COLO668 (cell line): Measurements from ENCODE around the gene TTLL10.

ENCODE experiments used
- DNase-seq: peaks from one replicate; lab custom pipeline; 2025; ENCODE audit not compliant: unreplicated experiment; lab: John Stamatoyannopoulos, UW

The TTLL10 gene

GRCh38 chr1:1203561-1204424 lies 30.1 kb downstream of the TTLL10 start:
- DNase-seq = no peak

DNA sequence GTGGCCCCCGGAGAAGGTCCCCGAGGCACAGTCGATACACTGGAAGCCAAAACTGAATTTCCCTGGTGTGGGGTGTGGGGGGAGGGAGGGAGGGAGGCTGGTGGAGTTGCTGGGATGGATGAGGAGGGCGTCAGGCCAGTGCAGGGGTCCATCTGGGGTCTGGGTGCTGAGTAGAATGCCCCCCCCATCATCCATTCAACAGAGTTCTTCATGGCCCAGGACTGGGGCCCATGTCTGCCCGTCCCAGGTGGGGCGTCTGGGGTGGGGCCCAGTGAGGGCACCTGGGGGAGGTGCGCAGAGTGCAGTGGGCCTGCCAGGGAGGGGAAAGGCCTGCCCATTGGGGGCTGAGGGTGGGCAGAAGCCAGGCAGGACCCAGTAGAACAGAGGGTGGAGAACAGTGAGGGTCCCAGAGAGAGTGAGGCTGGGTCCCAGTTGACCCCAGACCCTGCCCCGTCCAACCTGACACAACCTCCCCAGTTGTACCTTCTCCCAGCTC lies 30.8 kb downstream of the TTLL10 start:
- no peak for DNase-seq

DNA sequence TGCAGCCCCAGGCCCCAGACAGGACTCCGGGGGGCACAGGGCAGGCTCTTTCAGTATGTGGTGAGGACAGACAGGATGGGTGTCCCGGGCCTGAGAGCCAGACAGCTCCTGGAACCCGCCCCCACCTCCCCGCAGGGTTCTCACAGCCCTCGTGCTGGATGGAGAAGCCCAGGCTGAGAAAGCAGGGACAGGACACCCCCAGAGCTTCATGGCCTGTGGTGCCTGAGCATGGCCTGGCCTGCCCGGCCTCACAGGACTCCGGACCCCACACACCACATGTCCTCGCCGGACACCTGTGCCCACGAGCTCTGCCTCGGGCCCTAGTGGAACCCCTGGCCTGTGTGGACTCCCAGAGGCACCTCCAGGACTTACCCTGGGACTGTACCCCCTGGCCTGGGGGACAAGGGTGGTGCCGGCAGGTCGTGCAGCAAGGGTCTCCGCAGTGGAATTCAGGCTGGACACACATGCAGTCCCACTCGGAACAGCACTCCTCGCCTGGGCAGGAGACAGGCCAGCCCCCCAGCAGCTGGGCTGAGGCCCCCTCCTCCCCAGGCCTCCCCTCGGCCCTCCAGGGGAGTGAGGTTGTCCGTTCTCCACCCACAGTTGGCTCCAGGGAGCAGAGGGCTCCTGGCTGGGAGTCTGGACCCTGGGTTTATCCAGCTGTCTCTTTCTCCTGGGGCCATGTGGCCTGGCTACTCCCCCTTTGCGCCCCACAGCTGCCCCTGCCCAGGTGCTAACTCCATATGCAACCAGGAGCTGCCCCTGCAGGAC lies 31.5 kb downstream of the TTLL10 start:
- DNase-seq = no peak

GRCh38 chr1:1205769-1206375 lies 32.2 kb downstream of the TTLL10 start:
- DNase-seq = no peak

DNA sequence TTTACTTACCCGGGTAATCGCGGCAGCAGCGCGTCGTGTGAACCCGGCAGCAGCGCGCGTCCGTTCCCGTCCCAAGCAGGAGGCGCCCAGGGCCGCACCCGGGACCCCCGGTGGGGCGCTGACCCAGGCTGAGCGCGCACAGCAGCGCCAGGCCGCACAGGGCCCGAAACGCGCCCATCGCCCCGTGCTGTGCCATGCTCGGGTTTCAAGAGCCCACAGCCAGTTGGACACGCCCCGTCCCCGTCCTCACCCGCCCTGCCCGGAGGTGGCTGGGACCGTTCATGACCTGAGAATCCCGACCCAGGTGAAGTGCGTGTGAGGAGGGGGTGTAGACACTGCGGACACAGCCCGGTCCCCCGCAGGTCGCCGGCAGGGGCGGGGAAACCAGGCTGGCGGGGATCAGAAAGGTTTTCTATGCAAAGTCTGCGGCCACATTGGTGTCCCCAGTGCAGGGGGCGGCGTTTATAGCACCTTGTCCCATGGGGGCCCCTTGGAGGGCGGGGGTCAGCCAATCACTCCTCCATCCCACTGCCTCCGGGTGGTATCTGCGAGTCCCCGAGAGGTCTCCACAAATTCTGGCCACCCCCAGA lies 32.8 kb downstream of the TTLL10 start, which contains the start of gene TNFRSF18:
TNFRSF18 (minus strand) TSS at position 217 of the 590 bp plus-strand sequence; CDS start at position 196, 21 bp downstream.
- DNase-seq = peak; percentile 74

DNA sequence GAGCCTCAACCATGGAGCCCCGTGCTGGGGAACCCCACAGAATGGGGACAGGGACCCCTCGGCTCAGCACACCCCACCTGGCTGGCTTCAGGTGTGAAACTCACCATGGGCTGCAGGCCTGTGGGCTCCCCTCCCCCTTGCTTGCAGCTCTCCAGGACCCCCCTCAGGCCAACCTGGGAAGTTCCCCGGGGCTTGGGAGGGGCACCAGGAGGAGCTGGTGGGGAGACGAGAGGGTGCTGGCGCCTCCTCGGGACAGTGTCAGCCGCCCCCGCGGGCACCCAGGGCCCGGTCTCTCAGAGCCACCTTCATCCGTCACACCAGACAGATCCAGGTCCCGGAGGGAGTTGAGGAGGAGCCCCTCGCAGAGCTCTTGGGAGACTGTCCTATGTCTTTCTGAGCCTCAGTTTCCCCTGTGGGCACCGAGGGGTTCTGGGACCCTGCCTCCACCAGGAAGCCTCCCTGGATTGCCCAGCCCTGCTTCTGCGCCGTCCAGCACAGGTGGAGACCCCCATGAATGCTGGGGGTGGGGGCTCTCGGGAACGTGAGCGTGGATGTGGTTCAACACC lies 33.4 kb downstream of the TTLL10 start:
- DNase-seq = no peak

DNA sequence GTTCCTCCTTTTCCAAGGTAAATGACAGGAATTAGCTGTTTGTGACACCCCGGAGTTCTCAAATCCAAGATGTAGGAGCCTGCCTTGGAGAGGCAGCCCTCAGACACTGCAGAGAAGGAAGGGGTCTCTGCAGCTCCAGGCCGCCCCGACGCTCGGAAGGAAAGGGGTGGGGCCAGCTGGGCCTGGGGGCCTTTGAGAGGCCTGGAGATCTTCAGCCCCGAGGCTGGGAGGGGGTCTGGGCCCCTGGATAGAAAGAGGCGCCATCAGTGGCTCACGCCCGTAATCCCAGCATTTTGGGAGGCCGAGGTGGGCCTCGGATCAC lies 33.9 kb downstream of the TTLL10 start:
- no peak for DNase-seq

DNA sequence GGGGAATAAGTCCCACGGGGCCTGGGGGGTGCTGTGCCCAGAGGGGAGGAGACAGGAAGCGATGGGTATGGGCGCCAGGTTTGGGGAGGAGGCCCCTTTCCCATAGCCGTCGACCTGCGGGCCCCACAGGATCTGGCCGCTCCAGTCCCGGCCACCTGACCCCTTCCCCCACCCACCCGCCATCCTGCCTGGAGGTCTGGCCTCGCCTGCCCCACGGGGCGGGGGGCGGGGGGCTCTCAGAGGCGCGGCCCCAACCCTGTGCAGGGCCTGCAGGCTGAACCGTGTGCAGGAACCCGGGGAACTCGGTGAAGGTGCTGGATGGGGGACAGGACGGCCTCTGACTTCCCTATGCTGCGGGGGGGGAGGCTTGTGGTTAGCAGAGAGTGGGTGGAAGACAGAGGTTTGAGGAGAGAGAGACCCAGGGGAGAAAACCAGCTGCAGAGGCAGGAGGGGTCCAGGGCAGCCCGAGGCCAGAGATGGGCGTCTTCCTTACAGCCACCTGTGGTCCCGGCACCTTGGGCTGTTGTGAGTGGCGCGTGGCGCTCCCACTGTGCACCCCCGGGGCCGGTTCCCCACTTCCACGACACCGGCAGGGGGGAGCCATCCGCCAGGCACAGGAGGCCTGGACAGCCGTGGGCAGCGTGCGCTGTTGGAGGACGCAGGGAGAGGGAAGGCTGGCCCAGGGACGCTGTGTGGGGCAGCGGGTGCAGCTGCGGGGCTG lies 35.2 kb downstream of the TTLL10 start:
- no peak for DNase-seq

GRCh38 chr1:1210726-1211540 lies 37.3 kb downstream of the TTLL10 start:
- DNase-seq = no peak

DNA sequence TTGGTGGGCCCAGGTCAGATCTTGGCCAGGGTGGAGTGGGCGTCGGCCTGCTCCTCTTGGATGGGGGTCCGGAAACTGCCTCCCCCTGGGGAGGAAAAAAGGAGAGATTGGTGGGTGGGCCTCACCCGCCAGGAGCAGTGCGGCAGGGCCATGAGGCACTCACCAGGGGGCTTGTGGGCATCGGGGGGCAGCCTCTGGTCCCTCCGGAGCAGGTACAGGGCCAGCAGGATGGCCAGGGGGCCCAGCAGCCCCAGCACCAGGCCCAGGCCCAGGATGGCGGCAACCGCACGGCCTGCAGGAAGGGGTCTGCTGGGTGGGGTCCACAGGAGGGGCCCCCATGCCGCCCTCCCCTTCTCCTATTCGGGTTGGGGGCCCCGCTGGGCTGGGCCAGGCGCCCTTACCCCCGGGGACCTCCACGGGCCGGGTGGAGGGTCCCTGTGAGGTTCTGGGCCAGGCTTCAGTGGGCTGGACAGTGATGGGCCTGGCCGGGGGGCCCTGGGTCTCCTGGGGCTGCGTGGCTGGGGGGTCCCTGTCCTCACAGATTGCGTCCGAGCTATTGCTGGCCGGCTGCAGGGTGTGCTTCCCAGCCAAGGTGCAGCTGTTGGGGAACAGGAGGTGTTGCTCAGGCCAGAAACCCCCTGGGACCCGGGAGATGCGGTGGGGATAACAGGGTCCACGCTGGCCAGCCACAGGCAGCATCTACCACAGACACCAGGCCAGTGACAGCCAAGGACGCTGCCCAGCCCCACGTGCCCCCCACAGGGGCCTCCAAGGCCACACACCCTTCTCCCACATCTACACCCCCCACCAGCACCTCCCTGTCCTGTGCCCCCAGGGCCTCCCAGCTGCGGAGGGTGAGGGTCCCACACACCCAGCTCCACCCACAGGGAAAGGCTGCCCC lies 38.1 kb downstream of the TTLL10 start:
- DNase-seq = no peak

DNA sequence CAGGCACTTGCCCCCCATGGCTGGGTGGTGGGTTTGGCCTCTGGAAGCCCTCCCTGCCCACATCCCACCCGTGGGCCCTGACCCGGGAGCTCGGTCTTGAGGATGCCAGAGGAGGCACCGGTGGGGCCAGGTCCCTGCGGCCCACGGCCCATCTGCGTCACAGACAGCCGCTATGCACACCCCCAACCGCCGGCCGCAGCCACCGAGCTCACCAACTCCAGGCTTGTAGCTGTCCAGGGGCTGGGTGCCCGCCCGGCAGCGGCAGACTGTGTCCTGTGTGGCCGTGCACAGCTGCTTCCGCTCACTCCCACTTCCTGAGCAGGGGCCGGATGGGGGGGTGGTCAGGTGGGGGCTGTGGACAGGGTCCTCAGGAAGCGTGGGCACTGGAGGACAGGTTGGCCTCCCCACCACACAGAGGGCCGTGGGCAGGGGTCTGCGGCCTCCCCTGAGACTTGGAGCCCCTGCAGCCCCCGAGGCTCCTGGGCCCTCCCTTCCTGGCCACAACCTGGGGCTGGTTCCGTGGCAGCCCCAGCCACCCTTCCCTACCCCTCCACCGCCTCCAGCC lies 39.2 kb downstream of the TTLL10 start:
- no peak for DNase-seq

DNA sequence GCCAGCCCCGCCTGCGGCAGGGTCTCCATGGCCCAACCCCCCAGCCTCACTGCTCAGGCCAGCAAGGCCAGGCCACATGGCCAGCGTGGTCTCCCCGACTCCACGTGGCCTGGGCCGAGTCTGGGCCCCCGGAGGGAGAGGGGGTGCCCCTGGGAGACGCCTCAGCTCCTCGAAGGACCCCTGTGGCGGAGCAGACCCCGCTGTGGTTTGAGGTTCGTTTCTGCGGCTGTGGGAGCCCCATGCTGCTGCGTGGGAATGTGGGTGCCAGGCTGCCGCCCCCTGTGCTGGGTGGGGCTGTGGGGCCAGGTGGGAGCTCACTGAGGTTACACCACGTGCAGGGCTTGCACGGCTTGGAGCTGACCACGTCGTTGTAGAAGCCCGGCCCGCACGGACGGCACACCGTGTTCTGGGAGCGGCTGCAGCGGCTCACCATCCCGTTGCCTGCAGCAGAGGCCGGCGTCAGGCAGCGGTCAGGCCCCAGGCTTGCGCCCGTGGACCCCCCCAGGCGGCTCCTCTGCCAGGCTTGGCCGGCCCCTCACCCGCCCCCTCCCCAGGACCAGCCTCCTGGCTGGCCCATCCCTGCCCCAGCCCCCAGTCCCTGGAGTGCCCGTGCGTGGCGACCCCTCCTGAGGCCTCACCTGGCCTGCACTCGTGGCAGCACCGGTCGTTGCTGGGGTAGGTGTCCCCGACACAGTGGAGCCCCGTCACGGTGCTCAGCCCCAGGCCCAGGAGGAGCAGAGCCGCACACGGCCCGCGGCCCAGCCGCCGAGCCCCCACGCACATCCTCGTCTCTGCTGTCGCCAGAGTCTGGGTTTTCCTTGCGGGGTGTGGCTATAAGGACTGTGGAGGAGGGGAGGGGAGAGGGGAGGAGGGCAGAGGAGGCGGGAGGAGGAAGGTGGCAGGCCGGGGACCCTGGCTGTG lies 39.9 kb downstream of the TTLL10 start, which contains the start of gene TNFRSF4:
TNFRSF4 (minus strand) TSS at position 809 of the 921 bp plus-strand sequence; CDS start at position 783, 26 bp downstream.
- no peak for DNase-seq

GRCh38 chr1:1215080-1215676 lies 41.5 kb downstream of the TTLL10 start:
- DNase-seq = peak; percentile 72

- no peak for DNase-seq
These were observed 42.4 kb downstream of the TTLL10 start for GRCh38 chr1:1215881-1216605.

DNA sequence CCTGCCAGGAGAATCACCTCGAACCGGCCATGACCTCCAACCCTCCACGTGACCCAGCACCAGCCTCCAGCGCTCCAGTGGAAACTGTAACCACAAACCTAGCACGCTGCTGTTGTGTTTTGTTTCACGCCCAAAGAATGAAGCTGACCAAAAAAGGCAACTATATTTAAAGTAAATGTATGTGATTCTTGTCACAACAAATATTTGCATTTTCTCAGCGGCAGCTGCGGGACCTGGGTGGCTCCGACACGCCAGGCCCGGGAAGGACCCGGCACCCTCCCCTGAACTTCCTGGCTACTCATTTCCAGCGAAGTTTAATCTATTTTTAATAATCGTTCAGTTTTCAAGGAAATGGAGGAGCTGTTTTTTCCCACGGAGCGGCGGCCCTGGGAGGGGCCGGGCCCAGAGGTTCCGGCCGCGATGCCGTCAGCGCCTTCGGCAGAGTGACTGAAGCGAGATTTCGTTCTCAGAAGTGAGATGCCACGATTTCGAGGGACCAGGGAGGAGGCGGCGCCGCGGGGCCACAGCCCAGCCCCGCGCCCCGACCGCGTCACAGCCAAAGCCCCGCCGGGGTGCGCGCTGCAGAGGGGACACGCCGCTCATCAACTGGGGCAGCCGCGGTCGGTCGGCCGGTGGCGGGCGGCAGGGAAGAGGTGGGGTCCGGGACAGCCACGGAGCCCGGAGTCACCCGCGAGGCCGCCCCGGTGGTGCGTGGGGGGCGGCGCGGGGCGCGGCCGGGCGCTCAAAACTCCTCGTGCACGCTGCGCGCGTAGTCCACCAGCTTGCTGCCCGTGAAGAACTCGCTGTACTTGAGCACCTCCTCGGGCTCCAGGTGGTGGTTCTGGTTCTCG lies 43.3 kb downstream of the TTLL10 start:
- no peak for DNase-seq
